GM18502 (cell line): ENCODE data around the gene SNN.

Experiments
- ATAC-seq: cut with Tn5 transposase; IDR thresholded peaks from one replicate; pipeline ENCODE4 v1.9.1; 2021; ENCODE audit warnings: mild to moderate bottlenecking; ENCODE audit not compliant: unreplicated experiment, poor library complexity

SNN gene

DNA sequence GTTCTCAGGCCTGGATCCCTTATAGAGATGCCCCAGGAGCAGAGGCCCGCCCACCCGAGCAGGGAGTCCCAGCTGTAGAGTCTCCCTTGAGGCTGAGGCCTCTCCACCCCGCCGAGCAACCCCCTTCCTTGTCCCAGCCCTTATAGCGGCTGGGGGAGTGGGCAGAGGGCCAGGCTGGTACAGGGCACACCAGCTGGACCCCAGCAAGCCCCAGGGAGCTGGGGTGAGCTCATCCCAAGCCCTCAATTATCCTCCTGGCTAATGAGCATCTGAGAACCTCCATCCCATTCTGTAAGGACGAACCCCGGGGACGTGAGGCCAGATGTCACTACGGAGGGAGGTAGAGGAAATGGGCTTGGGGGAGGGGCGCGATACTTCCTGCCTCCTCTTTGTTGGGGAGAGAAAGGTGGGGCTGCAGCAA, 3.2 kb upstream of the SNN start:
- no peak for ATAC-seq

DNA sequence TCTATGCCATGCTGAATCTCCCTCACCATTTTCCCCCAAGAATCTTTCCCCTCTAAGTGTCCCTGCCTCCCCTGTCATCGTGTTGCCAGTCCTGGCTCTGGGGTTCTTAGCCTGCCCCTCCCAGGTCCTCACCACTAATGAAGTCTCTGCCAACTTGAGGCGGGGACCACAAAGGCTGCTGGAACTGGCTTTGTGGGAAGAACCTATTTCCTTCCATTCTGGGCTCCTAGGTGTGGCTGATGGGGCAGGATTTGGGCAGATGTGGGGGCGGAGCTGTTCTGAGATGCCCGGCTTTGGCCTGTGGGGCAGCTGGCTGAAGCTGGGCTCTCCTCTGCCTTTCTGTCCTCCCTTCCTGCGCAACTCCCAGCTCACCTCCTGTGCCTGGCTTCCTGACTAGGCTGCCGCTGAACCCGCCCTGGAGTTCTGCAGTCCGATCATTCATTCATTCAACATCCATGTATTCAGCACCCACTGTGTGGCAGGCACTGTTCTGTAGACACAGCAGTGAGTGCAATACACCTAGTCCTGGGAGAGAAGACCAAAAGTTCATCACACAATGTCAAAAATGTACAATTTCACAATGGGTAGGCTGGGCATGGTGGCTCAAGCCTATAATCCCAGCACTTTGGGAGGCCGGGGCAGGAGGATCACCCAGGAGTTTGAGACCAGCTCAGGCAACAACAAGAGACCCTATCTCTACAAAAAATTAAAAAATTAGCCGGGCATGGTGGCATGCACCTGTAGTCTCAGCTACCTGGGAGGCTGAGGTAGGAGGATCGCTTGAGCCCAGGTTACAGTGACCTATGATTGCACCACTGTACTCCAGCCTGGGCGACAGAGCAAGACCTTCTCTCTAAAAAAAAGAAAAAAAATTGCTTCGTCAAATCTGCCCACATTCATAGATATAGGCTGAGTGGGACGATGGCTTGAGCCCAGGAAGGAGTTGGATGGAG, 1.9 kb upstream of the SNN start:
- no peak for ATAC-seq

DNA sequence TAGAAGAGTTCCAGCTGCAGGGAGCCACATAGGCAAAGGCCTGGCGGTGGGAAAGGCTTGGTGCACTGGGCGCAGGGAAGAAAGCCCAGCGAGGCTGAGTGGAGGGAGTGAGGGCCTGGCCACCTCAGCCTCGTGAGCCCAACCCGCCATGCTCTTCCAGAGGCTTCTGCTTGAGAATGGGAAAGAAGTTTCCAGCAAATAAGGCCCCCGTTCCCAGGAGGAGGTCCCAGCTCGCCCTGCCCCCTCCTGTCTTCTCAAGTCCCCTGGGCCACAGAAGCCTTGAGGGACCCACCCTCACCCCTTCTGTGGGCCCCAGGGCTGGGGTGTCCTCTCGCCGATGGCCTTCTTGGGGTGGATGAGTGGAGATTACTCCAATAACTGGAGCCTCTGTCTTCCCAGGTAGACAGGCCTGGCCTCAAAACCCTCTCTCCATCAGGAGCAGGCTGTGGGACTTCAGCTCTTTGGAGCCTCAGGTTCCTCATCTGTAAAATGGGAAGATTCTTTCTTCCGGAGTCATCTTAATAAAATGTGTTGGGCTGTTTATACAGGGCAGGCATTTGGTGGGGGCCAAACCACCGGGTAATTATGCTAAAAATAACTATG, 933 bp upstream of the SNN start:
- no peak for ATAC-seq

DNA sequence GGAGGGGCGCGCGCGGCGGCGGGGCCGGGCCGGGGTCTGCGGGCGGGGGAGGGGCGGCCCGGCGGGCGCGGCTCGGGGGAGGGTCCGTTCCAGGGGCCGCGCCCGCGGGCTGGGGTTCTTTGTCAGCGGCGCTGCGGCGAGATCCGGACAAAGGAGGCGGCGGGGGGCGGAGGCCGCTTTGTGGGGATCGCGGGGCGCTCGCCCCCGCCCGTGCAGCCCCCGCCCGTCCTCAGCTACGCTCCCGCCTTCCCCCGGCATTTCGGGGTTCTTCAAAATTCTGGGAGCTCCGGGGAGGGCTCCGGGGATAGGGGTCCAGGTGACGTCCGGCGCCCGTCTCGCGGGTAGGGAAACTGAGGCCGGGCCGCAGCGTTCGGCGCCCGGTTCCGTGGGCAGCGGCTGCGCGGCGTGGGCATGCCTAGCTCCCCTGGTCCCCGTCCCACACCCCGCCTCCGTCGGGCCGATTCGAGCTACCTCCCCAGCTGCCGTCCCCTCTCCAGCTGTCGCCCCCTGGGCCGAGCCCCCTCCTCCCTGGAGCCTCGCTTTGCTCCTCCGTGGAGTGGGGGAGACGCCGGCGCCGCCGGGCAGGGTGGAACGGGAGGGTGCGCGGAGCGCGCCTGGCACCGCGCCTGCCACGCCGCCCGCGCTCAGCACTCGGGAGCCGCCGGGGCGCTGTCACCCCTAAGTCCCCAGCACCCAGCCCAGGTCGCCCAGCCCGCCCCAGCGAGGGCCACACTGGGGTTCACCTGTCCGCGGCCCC, 546 bp downstream of the SNN start:
- no peak for ATAC-seq

DNA sequence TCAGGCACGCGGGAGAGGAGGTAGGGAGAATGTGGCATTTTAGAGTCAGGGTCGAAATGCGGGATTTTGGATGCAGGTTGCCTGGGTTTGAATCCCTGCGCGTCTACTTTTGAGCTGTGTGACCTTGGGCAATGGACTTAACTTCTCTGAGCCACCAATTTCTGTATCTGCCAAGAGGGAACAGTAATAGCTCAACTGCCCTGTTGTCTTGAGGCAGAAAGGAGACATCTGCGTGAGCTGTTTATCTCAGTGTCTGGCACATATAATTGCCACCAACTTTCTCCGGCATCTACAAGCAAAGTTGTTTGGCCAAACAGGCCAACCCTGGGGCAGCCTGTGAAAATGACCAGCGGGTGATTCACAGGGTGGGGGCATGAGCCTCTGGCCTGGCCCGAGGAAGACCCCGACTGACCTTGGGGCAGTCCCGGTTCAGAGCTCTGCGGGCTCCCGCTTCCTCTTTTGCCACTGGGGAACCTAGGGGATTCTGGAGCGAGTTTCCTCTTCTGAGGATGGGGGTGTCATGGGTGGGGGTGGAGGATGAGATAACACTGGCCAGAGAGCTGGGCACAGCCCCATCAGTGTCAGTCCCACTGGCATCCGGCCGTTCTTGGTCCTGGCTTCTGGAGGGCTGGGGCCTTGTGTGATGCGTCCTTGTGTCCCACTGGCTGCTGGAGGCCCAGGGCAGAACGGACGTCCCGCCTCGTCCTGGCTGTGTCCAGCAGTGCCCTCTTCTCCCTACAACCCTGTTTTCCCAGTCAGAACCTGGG, 1.3 kb downstream of the SNN start:
- no peak for ATAC-seq

DNA sequence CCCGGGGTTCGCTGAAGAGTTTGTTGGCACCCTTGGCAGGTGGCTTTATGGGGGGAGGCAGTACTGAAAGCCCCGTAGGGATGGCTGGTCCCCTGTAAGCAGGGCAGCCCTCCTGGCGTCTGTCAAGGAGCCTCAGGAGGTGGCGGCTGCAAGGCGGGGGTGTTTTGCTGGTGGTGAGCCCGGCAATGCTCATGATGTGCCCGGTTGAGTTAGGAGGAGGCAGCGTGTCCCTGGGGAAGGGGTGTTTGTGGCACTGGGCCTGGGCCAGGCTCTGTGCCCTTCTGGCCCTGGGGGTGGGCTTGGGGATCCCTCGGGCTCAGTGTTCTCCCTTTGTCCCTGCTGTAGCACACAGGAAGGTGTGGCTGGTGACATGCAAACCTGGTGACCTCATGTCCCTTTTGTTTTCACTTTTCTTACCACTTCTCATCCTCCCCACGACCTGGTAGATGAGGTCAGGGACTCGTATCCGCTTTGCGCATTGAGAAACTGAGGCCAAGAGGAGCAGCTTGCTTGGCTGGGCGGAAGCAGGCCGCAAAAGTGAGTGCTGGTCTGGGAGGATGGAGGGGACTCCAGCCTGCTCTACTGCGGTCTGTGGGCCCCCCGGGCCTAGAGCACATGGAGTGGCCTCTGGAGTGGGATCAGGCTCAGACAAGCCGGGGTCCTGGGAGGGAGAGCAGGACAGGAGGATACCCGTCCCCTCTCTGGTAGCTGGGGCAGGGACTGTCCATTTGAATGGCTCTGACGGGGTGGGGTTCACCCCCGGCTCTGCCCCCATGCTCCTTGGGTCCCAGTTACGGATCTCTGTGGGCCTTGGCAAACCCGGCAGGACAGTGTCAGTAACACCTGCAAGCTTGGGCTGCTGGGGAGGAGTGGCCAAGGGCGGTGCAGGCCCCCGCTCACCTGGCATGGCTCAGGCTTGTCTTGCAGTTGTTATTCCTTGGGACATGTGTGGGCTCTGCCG, 2.2 kb downstream of the SNN start:
- peak; percentile 32 for ATAC-seq

DNA sequence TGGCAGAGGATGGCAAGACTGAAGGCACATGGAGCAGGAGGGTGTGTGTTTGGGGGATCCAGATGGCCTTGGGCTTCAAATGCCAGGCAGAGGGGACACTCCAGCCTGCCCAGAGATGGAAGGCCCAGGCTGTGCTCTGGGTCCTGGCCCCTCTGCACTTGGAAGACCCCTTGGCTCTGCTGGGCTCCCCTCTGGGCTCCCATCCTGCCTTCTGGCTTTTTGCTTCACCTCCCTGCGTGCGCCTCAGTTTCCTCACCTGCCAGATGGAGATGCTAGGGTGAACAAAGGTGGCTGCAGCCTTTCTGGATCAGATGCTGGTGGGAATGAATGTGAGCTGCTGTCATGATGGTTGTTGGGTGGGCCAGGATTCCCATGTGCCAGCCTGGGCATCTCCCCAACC, 3.0 kb downstream of the SNN start:
- ATAC-seq: no peak

DNA sequence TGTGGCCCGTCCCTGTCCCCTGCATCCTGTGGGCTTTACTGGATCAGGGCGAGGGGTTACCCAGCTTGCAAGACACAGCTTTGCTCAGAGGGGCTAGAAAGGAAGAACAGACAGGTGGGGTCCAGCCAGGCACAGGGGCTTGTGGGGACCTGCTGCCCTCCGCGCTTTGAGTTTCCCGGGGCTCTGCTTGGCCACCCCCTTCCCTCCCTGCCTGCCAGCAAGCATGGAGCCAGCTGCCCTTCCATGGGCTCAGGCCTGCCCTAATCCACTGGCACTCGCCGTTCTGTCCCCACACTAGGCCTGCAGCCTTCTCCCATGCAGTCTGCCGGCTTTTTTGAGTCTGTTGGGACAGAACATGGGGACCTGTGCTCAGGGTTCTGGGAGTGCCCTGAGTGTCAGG, 3.4 kb downstream of the SNN start:
- ATAC-seq: no peak

DNA sequence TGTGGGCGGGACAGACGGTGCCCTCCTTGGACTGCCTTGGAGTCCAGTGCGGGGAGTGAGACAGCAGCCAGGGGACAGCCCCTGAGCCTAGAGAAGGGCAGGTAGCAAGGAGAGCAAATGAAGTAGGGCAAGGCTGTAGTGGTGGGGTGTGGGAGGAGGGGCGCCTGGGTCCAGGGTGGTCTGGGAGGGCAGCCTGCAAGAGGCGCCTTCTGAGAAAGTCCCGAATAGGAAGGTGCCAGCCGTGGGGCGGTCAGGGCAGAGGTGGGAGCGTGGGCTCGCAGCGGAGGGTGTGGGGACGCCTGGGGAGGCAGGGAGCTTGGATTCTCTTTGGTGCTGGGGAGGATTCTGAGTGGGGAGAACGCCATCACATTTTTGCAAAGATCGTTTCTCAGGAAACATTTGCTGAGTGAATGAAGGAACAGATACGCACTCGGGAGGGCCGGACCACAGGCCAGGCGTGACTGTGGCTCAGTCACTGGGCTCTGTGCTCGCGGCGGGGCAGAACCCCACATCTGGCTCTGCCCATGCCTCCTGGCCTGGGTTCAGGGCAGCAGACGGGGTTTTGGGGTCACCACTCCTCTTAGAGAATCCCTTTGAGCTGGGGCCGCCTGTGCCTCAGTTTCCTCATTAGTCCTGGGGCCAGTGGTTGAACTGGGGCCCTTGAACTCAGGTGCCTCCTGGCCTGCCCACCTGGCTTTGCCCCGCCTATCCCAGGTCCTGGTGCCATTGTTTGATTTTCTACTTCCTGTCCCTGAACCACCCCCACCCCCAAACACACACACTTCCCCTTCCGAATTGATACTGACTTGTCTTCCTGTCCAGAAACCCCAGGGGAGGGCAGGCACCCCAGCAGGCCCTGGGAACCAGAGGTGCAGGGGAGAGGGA, 4.2 kb downstream of the SNN start:
- no peak for ATAC-seq

DNA sequence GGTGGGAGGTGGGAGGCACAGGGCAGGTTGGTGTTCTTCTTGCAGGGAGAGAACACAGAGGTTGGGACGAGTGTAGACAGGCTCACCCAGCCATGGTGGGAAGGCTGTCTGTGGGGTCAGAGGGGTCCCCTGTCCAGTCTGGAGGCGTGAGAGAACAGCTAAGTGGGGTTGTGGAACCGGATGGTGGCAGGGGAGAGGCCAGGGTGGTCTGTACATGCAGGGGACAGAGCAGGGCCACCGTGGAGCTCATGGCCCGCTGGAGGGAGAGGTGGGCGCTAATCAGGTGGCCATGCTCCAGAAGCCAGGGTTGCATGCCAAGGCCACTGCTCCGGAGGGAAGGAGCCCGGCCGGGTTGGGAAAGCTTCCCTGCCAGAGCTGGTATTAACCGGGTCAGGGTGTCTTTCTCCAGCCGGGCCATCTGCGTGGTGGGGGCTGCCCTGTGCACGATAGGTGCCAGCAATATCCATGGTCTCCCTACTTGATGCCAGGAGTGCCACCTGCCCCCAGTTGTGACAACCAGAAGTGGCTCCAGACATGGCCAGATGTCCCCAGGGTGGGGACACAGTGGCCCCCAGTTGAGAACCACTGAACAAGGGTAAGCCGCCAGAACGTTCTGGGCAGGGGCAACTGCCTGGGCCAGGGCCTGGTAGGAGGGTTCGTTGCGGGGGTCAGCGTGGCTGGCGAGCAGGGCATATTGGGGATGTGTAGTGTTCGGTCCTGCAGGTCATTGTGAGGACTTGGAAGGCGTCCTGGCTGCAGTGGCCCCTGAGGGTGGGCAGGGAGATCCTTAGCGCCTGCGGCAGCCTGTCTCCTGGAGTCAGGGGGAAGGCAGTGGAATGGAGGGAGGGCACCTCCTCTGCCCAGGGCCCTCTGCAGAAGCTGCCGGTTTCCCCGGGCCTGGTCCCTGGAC, 5.1 kb downstream of the SNN start:
- no peak for ATAC-seq

DNA sequence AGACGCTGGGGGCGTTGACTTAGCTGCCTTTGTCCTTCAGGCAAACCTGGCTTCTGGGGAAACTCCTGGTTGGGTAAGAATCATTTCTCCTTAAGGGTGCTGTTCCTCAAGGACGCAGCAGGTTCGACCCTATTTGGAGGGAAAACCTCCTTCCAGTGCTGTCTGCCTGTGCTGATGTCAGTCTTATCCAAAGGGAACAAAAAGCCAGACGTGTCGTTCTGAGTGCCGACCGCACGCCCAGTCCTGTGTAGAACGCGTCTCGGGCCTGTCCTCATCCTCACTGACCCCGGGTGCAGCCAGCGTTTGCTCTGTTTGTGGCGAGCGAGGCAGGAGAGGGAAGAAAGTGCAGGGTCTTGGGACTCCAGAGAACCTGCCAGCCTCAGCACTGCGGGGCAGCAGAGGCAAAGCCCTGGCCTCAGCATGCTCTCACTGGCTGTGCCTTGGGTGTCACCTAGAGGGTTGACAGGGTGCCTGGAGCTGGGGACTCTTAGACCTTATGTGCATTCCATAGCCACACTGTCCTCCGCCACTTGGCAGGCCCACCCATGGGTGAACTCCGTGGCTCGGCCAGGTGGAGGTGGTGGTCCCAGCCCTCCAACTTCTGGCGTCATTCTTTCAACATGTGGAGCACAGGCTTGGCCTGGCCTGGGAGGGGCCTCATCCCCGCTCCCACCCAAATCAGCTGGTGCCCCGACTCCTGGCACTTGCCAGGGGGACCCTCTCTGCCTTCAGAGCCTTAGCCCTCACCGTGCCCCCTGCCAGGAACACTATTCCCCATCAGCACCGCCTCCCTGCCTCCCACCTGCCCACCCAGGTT, 6.0 kb downstream of the SNN start:
- ATAC-seq: no peak

DNA sequence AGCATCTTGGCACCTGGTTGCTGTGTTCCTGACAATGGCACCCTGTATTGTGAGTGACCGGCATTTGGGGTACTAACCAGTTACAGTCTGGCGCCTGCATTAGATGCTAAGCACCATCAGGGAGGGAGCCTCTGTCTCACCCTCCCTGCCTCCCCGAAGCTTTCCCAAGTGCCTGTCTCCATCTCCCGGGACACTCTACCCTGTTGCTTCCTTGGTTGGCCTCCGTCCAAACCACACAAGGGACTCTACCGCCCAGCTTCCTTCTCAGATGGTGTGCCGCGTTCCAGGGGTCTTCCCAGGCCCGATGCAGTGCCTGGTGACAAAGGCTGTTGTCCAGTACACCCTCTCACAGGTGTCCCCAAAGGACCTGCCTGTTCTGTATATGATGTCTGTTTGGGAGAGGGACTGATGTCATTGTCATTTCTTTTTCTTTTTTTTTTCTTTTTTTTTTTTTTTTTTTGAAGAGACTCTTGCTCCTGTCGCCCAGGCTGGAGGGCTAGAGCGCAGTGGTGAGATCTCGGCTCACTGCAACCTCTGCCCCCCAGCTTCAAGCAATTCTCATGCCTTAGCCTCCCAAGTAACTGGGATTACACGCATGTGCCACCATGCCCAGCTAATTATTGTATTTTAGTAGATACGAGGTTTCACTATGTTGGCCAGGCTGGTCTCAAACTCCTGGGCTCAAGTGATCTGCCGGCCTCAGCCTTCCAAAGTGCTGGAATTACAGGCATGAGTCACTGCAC, 6.7 kb downstream of the SNN start:
- ATAC-seq: no peak

DNA sequence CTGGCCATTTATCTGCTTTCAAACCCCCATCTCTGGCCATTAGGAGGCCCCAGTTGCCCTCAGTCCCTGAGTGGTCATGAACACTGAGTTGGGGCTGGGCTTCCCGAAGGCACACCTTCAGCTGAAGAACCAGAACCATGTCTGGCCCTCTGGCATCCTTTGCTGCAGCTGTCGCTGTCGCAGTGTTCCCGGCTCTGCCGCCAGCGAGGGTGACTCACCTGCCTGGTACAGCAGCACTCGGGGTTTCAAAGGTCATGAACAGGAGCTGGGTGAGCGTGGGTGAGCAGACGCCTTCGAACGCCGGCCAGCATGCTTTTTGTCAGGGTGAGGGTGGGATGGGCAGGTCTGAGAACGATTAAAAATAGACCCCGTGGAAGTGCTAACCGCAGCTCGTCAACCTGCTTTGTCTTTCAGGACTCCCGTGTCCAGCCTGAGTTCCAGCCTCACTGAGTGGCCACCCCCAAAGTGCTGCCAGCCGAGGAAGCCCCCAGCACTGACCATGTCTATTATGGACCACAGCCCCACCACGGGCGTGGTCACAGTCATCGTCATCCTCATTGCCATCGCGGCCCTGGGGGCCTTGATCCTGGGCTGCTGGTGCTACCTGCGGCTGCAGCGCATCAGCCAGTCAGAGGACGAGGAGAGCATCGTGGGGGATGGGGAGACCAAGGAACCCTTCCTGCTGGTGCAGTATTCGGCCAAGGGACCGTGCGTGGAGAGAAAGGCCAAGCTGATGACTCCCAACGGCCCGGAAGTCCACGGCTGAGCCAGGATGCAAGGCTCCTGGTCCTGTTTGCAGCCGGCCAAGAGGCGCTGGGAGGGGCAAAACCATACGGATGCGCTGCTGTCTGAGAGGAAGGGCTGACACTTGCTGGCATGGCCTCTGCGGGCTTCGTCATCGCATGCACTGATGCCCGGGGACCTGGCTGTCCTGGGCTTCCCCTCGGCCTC, 7.6 kb downstream of the SNN start:
- no peak for ATAC-seq

DNA sequence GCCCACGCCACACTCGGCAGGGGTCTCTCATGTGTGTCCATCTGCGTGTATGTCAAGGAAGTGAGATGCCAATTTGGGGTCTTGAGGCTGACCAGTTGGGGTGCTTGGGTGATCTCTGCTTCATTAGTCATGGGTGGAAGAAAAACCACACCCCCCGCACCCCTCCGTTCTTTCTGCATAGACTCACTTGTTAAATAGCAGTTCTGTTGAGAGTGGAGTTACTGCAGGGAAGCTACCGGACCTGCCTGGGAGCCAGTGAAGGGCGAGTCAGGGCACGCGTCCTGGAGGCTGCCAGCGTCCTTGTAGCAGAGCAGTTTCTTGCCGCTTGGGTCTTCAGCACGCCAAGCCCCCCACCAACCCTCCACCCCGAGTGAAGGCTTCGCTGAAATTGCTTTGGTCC, 8.5 kb downstream of the SNN start:
- ATAC-seq: no peak

DNA sequence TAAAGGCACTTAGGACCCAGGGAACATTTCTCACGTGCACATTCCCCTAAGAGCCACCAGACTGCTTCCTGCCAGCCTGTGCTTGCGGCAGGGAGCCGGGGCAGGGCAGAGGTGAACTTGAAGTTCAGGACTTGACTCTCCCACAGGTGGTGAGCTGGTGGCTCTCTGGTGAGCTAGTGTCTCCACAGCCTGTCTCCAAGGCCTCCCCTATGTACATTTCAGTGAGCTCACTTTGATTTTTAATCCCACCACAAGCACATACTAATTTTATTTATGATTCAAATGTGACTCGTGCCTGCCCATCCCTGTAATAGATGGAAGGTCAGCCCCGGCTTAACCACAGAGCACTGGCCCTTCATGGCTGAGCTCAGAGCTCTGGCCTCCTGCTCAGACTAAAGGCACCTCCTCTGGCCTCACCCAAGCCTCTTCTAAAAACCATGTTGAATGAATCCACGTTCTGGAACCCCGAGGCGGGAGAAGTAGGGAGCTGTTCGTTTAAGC, 9.2 kb downstream of the SNN start:
- ATAC-seq: no peak
